ENCODE data around the gene ZNF865.

ZNF865 gene

GRCh38 chr19:55620410-55621204 lies 15.2 kb downstream of the ZNF865 start:
- H4K20me1 ChIP-seq (ENCODE audit: insufficient read depth, low read length), result no peaks in the 10 kb centered on the region
- no peak overlapping the region for H3K9ac ChIP-seq (ENCODE audit: low read length)
- no peaks in the 10 kb centered on the region for H3K4me1 ChIP-seq (ENCODE audit: low read length)
- H3K9me2 ChIP-seq (replicated peaks; ENCODE audit: insufficient read depth, low read length), result no peaks in the 10 kb centered on the region
- no peak for TF ChIP-seq EZH2phosphoT487 (IDR thresholded peaks at IDR 0.05; ENCODE audit: low read length)
- H3F3A ChIP-seq (ENCODE audit: insufficient read depth, low read length), result 0 out of 2 replicates have a peak, but pooled peaks cover 9% of the 10 kb centered on the region
- no peaks in the 10 kb centered on the region for H3K27me3 ChIP-seq (replicated peaks; ENCODE audit: insufficient read depth, low read length)
- no peak overlapping the region for H3K27ac ChIP-seq (ENCODE audit: low read length)
- H2AFZ ChIP-seq (ENCODE audit: low read length), result no peak overlapping the region
- no peaks in the 10 kb centered on the region for H3K9me3 ChIP-seq (replicated peaks; ENCODE audit: insufficient read depth, low read length)
- H3K79me2 ChIP-seq (ENCODE audit: low read length), result no peaks in the 10 kb centered on the region; the same call in 1 of the 2 replicates
- no peak overlapping the region for H3K4me3 ChIP-seq (ENCODE audit: low read length)
- DNase-seq, result no peak
- H3K4me2 ChIP-seq (ENCODE audit: low read depth, low read length), result no peak overlapping the region
- H3K36me3 ChIP-seq (replicated peaks; ENCODE audit: insufficient read depth, low read length), result no peaks in the 10 kb centered on the region

GRCh38 chr19:55621205-55621672 lies 15.8 kb downstream of the ZNF865 start:
- no peak for DNase-seq
- H3K27me3 ChIP-seq (replicated peaks; ENCODE audit: insufficient read depth, low read length), result no peaks in the 10 kb centered on the region

GRCh38 chr19:55621673-55622231 lies 16.3 kb downstream of the ZNF865 start:
- TF ChIP-seq EZH2 (optimal IDR thresholded peaks at IDR 0.05; ENCODE audit: low read depth, low read length), result no peak
- TF ChIP-seq EZH2phosphoT487 (IDR thresholded peaks at IDR 0.05; ENCODE audit: low read length), result no peak
- no peak for TF ChIP-seq CTCF (IDR thresholded peaks at IDR 0.05; ENCODE audit: low read length)
- no peak for DNase-seq
- 0 out of 2 replicates have a peak, but pooled peaks cover 9% of the 10 kb centered on the region for H3F3A ChIP-seq (ENCODE audit: insufficient read depth, low read length)
- H3K27ac ChIP-seq (ENCODE audit: low read length), result no peak overlapping the region
- H3K9me3 ChIP-seq (replicated peaks; ENCODE audit: insufficient read depth, low read length), result no peaks in the 10 kb centered on the region
- no peaks in the 10 kb centered on the region; the same call in 1 of the 2 replicates for H3K79me2 ChIP-seq (ENCODE audit: low read length)
- H3K9ac ChIP-seq (ENCODE audit: low read length), result no peak overlapping the region
- H3K4me2 ChIP-seq (ENCODE audit: low read depth, low read length), result no peak overlapping the region
- no peak overlapping the region for H3K4me3 ChIP-seq (ENCODE audit: low read length)
- no peaks in the 10 kb centered on the region for H3K4me1 ChIP-seq (ENCODE audit: low read length)
- peaks cover 5% of the 10 kb centered on the region; the same call in 1 of the 2 replicates for H3K27me3 ChIP-seq (replicated peaks; ENCODE audit: insufficient read depth, low read length)
- no peak overlapping the region for H2AFZ ChIP-seq (ENCODE audit: low read length)
- no peaks in the 10 kb centered on the region for H3K36me3 ChIP-seq (replicated peaks; ENCODE audit: insufficient read depth, low read length)
- no peaks in the 10 kb centered on the region for H3K9me2 ChIP-seq (replicated peaks; ENCODE audit: insufficient read depth, low read length)
- no peaks in the 10 kb centered on the region for H4K20me1 ChIP-seq (ENCODE audit: insufficient read depth, low read length)

More at GRCh38 chr19:55621205-55621672, 15.8 kb downstream of the ZNF865 start:
- H3K9me3 ChIP-seq (replicated peaks; ENCODE audit: insufficient read depth, low read length), result no peaks in the 10 kb centered on the region
- no peaks in the 10 kb centered on the region for H3K4me1 ChIP-seq (ENCODE audit: low read length)
- H3K4me3 ChIP-seq (ENCODE audit: low read length), result no peak overlapping the region
- no peak overlapping the region for H3K9ac ChIP-seq (ENCODE audit: low read length)
- H3K4me2 ChIP-seq (ENCODE audit: low read depth, low read length), result no peak overlapping the region
- 0 out of 2 replicates have a peak, but pooled peaks cover 9% of the 10 kb centered on the region for H3F3A ChIP-seq (ENCODE audit: insufficient read depth, low read length)
- no peaks in the 10 kb centered on the region for H4K20me1 ChIP-seq (ENCODE audit: insufficient read depth, low read length)
- TF ChIP-seq EZH2phosphoT487 (IDR thresholded peaks at IDR 0.05; ENCODE audit: low read length) (no peak), CTCF (IDR thresholded peaks at IDR 0.05; ENCODE audit: low read length) (no peak), EZH2 (optimal IDR thresholded peaks at IDR 0.05; ENCODE audit: low read depth, low read length) (no peak)
- no peaks in the 10 kb centered on the region; the same call in 1 of the 2 replicates for H3K79me2 ChIP-seq (ENCODE audit: low read length)
- no peak overlapping the region for H2AFZ ChIP-seq (ENCODE audit: low read length)
- no peaks in the 10 kb centered on the region for H3K9me2 ChIP-seq (replicated peaks; ENCODE audit: insufficient read depth, low read length)
- H3K36me3 ChIP-seq (replicated peaks; ENCODE audit: insufficient read depth, low read length), result no peaks in the 10 kb centered on the region
- H3K27ac ChIP-seq (ENCODE audit: low read length), result no peak overlapping the region
